NCI-H82 (cell line): ENCODE results near the gene DPH6.
"Not testable (repeated sequence)": the region's sequence is repeated elsewhere in the genome, so short reads cannot be mapped to it uniquely, and the experiment has no call there.

Source experiments
- DNase-seq: peaks from one replicate; lab custom pipeline; 2025; lab: John Stamatoyannopoulos, UW

Gene DPH6

GRCh38 chr15:35485411-35485810 is 60.6 kb downstream of the DPH6 start:
- no peak for DNase-seq

GRCh38 chr15:35484231-35484945 is 61.6 kb downstream of the DPH6 start:
- DNase-seq: no peak

GRCh38 chr15:35481992-35482391 is 64.0 kb downstream of the DPH6 start:
- DNase-seq: no peak

- no peak for DNase-seq
Measured at GRCh38 chr15:35481064-35481463, 64.9 kb downstream of the DPH6 start.

- DNase-seq: peak; percentile 6
Measured at GRCh38 chr15:35479423-35479822, 66.5 kb downstream of the DPH6 start.

GRCh38 chr15:35477312-35478262 is 68.4 kb downstream of the DPH6 start:
- no peak for DNase-seq

- DNase-seq: no peak
Measured at GRCh38 chr15:35471024-35471423, 74.9 kb downstream of the DPH6 start.

GRCh38 chr15:35470441-35470840 is 75.5 kb downstream of the DPH6 start:
- no peak for DNase-seq

- DNase-seq: no peak
Measured at GRCh38 chr15:35466476-35466875, 79.5 kb downstream of the DPH6 start.

GRCh38 chr15:35465783-35466182 is 80.2 kb downstream of the DPH6 start:
- no peak for DNase-seq

GRCh38 chr15:35460616-35461015 is 85.3 kb downstream of the DPH6 start:
- DNase-seq: no peak

GRCh38 chr15:35458176-35458856 is 87.6 kb downstream of the DPH6 start:
- DNase-seq: no peak

GRCh38 chr15:35455201-35455600 is 90.8 kb downstream of the DPH6 start:
- DNase-seq: peak; percentile 3

GRCh38 chr15:35450492-35450891 is 95.5 kb downstream of the DPH6 start:
- no peak for DNase-seq

GRCh38 chr15:35448294-35448693 is 97.7 kb downstream of the DPH6 start:
- no peak for DNase-seq

- no peak for DNase-seq
Measured at GRCh38 chr15:35445891-35446290, 100.1 kb downstream of the DPH6 start.

- DNase-seq: peak; percentile 69
Measured at GRCh38 chr15:35444557-35445204, 101.3 kb downstream of the DPH6 start.

GRCh38 chr15:35443376-35443775 is 102.6 kb downstream of the DPH6 start:
- DNase-seq: no peak

GRCh38 chr15:35442742-35443141 is 103.2 kb downstream of the DPH6 start:
- no peak for DNase-seq

GRCh38 chr15:35441279-35441678 is 104.7 kb downstream of the DPH6 start:
- not testable (repeated sequence) for DNase-seq

- DNase-seq: no peak
Measured at GRCh38 chr15:35440265-35440664, 105.7 kb downstream of the DPH6 start.

GRCh38 chr15:35439291-35439690 is 106.7 kb downstream of the DPH6 start:
- DNase-seq: no peak
